ENCODE measurements around the gene ZNF469.

DNA sequence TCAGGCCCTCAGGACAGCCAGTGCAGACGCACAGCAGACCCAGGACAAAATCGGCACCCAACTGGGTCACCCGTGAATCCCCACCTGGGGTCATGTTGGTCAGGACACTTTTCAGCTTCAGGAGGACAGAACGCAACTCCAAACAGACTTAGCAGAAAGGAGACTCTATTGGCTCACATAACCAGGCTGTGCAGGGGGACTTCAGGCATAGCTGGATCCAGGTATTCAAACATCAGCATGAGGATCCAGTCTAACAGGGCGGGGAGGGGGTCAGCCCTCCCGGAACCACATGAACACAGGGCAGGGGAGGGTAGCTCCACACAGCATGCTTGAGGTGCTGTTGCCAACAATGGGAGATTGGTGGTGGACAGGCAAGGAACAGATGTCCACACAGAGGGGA, 22.0 kb downstream of the ZNF469 start:
- TF ChIP-seq, protein P1, sequence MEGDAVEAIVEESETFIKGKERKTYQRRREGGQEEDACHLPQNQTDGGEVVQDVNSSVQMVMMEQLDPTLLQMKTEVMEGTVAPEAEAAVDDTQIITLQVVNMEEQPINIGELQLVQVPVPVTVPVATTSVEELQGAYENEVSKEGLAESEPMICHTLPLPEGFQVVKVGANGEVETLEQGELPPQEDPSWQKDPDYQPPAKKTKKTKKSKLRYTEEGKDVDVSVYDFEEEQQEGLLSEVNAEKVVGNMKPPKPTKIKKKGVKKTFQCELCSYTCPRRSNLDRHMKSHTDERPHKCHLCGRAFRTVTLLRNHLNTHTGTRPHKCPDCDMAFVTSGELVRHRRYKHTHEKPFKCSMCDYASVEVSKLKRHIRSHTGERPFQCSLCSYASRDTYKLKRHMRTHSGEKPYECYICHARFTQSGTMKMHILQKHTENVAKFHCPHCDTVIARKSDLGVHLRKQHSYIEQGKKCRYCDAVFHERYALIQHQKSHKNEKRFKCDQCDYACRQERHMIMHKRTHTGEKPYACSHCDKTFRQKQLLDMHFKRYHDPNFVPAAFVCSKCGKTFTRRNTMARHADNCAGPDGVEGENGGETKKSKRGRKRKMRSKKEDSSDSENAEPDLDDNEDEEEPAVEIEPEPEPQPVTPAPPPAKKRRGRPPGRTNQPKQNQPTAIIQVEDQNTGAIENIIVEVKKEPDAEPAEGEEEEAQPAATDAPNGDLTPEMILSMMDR (IDR thresholded peaks at IDR 0.05) = no peak
- no peak for TF ChIP-seq POLR2A (IDR thresholded peaks at IDR 0.05)

Measured in lower leg skin (tissue), 3 donors.